HG02588 (cell line): ENCODE measurements around the gene NRF1.
"Not testable (repeated sequence)": the region's sequence is repeated elsewhere in the genome, so short reads cannot be mapped to it uniquely, and the experiment has no call there.

Experiments used
- ATAC-seq: cut with Tn5 transposase; IDR thresholded peaks from one replicate; pipeline ENCODE4 v1.9.1; 2021; ENCODE audit warnings: mild to moderate bottlenecking, moderate library complexity; ENCODE audit not compliant: unreplicated experiment

Gene NRF1

GRCh38 chr7:129646369-129647021, 35.0 kb downstream of the NRF1 start:
- no peak for ATAC-seq

DNA sequence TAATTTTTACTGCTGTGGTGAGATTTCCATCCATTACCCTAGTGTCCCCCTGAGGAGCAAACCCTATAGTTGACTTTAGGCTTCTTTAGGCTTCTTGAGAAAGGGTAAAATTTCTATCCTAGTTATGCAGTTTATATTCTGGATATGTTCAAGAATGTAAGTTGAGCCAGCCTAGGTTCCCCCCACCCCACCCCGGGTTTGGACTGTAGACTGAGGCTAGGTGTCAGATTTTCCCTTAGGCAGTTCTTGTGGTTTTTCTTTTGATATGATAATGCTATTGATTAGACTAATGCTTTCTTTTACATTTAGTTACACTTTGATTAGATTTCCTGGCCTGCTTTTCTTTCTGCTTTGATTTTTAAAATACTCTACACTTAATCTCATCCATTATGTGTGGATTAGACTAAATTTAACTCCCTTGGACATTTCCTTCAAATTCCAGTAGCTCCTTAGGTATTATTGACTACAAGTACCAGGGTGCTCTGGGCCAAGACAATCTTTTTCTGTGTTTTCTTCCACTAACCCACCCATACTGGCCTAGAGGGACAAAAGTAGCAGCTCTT, 37.7 kb downstream of the NRF1 start:
- ATAC-seq, result no peak

DNA sequence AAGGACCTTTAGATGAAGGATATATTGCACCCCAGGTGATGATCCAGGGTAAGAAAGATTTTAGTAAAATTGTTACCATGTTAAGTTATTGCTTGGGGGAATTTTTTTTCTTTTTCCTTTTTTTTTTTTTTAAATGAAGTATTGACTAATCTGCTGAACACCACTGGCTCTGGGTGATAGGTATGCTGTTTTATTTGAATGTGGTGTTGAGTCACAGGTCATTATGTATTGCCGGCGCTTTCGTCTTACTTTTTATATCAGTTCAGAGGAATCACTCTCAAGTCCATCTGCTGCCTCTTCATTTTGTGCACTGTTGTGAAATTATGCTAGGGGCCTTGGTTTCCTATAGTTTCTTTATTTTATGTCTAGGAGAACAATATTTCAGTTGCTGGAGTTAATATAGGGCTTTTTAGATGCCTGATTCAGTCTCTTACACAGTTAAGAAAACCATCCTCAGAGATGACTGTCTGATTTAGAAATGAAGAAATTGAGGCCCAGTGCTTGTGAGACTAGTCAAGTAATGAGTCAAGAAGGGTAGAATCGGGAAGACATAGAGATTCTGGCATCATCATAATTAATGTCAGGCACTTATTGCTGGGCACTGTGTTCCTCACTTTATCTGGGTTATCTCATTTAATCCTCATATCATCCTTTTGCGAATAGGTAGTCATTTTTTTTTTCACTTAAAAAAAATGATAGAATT, 38.7 kb downstream of the NRF1 start:
- no peak for ATAC-seq

GRCh38 chr7:129652914-129653313, 41.4 kb downstream of the NRF1 start:
- peak; percentile 76 for ATAC-seq

GRCh38 chr7:129655811-129656210, 44.3 kb downstream of the NRF1 start:
- no peak for ATAC-seq

GRCh38 chr7:129657363-129657762, 45.8 kb downstream of the NRF1 start:
- no peak for ATAC-seq

DNA sequence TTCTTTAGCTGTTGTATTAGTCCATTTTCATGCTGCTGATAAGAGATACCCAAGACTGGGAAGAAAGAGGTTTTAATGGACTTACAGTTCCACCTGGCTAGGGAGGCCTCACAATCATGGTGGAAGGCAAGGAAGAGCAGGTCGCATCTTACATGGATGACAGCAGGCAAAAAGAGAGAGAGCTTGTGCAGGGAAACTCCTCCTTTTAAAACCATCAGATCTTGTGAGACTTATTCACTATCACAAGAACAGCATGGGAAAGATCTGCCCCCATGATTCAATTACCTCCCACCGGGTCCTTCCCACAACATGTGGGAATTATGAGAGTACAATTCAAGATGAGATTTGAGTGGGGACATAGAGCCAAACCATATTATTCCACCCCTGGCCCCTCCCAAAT, 48.4 kb downstream of the NRF1 start:
- ATAC-seq, result not testable (repeated sequence)

DNA sequence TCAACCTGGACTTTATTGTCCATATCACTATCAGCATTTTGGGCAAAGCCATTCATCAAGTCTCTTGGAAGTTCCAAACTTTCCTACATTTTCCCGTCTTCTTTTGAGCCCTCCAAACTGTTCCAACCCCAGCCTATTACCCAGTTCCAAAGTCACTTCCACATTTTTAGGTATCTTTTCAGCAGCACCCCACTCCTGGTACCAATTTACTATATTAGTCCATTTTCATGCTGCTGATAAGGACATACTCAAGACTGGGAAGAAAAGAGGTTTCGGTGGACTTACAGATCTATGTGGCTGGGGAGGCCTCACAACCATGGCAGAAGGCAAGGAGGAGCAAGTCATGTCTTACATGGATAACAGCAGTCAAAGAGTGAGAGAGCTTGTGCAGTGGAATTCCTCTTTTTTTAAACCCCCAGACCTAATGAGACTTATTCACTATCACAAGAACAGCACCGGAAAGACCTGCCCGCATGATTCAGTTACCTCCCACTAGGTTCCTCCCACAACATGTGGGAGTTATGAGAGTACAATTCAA, 50.2 kb downstream of the NRF1 start:
- ATAC-seq, result no peak

DNA sequence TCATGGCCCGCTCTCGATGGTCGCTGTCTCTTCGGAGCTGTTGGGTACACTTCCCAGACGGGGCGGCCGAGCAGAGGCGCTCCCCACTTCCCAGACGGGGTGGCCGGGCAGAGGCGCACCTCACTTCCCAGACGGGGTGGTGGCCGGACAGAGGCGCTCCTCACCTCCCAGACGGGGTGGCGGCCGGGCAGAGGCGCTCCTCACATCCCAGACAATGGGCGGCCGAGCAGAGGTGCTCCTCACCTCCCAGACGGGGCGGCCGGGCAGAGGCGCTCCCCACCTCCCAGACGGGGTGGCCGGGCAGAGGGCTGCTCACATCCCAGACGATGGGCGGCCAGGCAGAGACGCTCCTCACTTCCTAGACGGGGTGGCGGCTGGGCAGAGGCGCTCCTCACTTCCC, 51.7 kb downstream of the NRF1 start:
- ATAC-seq, result not testable (repeated sequence)

GRCh38 chr7:129664029-129665012, 52.8 kb downstream of the NRF1 start:
- ATAC-seq, result no peak

GRCh38 chr7:129665013-129665401, 53.5 kb downstream of the NRF1 start:
- ATAC-seq, result no peak

DNA sequence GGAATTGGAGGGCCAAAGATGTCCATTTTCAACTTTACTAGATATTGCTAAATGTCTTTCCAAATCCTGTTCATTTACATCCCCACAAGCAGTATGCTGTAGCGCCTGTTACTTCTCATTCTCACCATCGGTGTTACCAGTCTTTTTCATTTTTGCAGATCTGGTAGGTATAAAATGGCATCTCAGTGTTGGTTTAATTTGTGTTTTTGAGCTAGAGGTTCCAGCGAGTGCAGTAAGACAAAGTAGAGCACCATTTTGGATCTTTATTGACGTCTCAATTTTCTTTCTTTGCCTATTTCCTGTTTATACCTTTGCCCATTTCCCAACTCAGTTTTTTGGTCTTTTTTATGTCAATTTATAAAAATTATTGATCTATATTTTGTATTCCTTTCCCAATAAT, 55.6 kb downstream of the NRF1 start:
- no peak for ATAC-seq

DNA sequence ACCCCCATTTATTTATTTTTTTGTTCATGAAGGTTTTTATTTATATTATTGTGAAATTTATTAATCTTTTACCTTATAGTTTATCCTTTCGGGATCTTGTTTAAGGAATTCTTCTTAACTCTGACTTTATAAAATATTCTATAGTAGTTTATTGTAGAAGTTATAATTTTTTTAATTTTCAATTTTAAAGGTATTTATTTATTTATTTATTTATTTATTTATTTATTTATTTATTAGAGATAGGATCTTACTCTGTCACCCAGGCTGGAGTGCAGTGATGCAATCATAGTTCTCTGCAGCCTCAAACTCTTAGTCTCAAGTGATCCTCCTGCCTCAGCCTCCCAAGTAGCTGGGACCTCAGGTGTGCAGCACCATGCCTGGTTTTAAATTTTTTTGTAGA, 56.0 kb downstream of the NRF1 start:
- ATAC-seq, result no peak

DNA sequence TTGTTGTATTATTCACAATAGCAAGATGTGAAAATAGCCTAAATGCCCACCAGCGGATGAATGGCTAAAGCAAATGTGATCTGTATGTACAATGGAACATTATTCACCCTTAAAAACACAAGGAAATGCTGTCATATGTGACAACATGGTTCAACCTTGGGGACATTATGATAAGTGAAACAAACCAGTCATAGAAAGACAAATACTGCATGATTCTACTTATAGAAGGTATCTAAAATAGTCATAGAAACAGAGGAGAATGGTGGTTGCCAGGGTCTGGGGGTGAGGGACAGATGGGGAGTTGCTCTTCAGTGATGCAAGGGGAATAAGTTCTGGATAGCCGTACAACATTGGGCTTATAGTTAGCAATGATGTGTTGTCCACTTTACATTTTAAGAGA, 58.4 kb downstream of the NRF1 start:
- no peak for ATAC-seq

- ATAC-seq, result no peak
Observed at GRCh38 chr7:129670656-129671055, 59.1 kb downstream of the NRF1 start.

DNA sequence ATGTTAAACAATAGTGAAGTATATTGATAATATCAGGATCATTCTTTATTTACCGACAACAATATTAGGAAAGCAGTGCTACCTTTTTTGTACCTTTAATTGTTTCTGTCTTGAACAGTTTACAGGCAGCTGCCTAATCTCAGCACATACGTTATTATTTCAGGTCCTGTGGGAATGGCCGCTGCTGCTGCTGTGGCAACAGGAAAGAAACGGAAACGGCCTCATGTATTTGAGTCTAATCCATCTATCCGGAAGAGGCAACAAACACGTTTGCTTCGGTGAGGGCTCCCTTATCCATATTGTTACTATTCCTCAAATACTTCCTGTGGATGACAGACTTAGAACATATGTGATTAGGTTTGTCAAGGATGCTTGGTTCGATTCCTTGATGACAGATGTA, 59.7 kb downstream of the NRF1 start:
- no peak for ATAC-seq

DNA sequence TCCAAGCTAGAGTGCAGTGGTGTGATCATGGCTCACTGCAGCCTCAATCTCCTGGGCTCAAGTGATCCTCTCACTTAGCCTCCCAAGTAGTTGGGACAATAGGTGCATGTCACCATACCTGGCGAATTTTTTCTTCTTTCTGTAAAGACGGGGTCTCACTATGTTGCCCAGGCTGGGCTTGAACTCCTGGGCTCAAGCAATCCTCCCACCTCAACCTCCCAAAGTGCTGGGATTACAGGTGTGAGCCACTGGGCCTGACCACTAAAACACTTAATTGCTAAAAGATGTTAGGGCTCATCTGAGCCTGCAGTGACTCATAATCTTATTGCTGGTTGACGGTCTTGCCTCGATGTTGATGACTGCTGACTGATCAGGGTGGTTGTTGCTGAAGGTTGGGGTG, 63.0 kb downstream of the NRF1 start:
- not testable (repeated sequence) for ATAC-seq

- ATAC-seq, result no peak
Observed at GRCh38 chr7:129675521-129675920, 64.0 kb downstream of the NRF1 start.

DNA sequence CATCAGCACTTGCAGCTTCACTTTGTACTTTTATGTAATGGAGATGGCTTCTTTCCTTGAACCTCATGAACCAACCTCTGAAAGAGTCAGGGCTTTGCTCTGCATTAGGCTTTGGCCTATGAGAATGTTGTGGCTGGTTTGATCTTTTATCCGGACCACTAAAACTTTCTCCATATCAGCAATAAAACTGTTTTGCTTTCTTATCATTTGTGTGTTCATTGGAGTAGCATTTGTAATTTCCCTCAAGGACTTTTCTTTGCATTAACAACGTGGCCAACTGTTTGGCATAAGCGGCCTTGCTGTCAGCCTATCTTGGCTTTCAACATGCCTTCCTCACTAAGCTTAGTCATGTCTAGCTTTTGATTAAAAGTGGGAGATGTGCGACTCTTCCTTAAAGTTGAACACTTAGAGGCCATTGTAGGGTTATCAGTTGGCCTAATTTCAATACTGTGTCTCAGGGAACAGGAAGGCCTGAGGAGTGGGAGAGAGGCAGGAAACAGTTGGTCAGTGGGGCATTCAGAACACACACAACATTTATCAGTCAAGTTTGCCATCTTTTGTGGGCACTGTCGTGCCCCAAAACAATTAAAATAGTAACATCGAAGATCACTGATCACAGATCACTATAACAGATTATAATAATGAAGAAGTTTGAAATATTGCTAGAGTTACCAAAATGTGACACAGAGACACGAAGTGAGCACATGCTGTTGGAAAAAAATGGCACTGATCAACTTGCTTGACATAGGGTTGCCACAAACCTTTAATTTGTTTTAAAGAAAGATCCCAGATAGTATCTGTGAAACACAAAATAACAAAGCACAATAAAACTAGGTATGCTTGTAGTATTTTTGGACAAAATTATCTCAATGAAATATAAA, 64.7 kb downstream of the NRF1 start:
- ATAC-seq, result no peak

GRCh38 chr7:129677796-129678195, 66.3 kb downstream of the NRF1 start:
- ATAC-seq, result no peak
